Mucosa of descending colon (tissue), 3 donors: ENCODE measurements around the gene ST6GALNAC6. TPM values are rescaled to one million over a fixed set of nuclear protein-coding genes. Genes with fewer than 3 reads are reported as not detected.
A peak's percentile ranks its signal among the peaks of the same experiment; 100 is the strongest.
"Not testable (repeated sequence)": the region's sequence is repeated elsewhere in the genome, so short reads cannot be mapped to it uniquely, and the experiment has no call there.

Experiments
- ATAC-seq: fragments of 200-7000 bp; cut with Tn5 transposase; one replicate; pipeline ENCODE4 v1.9.1; 2020; ENCODE audit warnings: mild to moderate bottlenecking, moderate library complexity
- DNase-seq, 3 donors: peaks; one replicate each; pipeline ENCODE4 v3.0.0-alpha.2; 2020
- H3K36me3 ChIP-seq: fragments of 200-600 bp; one replicate; pipeline ENCODE4 v1.8.0; 2021; ENCODE audit warnings: low read depth, mild to moderate bottlenecking
- H3K4me1 ChIP-seq: fragments of 200-600 bp; one replicate; pipeline ENCODE4 v1.8.0; 2021; ENCODE audit warnings: low read depth, mild to moderate bottlenecking
- H3K4me3 ChIP-seq: fragments of 200-600 bp; one replicate; pipeline ENCODE4 v1.8.0; 2021; ENCODE audit warnings: mild to moderate bottlenecking
- H3K9me3 ChIP-seq: fragments of 200-600 bp; one replicate; pipeline ENCODE4 v1.8.0; 2021; ENCODE audit warnings: mild to moderate bottlenecking
- CTCF ChIP-seq: fragments of 200-600 bp; IDR thresholded peaks from one replicate; pipeline ENCODE4 v1.8.0; 2022; ENCODE audit warnings: antibody characterized with exemption, mild to moderate bottlenecking
- intact Hi-C, 2 donors: fragments of 100-400 bp; cut with DNase I in 1 of 2; cut with micrococcal nuclease in 1 of 2; formaldehyde crosslinking; loops; one replicate each; pipeline versions ENCODE4 v1.11.0 to v1.11.1; 2022; cut with DNase I, micrococcal nuclease
- total RNA-seq, 3 donors: library from RNA; stranded (reverse); fragmentation: NEBNext Ultra II Directional in 2 of 3; extraction: Animal tissue kit (Norgen Biotek cat#: 25700) in 2 of 3; gene quantifications; one replicate each; pipeline versions ENCODE4 v1.2.1 to v1.2.4, GENCODE V29; 2021 to 2023
- donor health status: DM: no; HTN: no; CAD: no; lungs with moderate emphysema.
- donor health status: DM: no; HTN: no; CAD: no.
- donor health status: DM: no; HTN: yes; CAD: no.

Gene ST6GALNAC6
- total RNA-seq, 3 donors from 2014 or later = 121 to 266 (median 175) TPM

GRCh38 chr9:127883959-127884358 is 15.4 kb downstream of the ST6GALNAC6 start:
- Histone ChIP-seq H3K4me3 (no peak overlapping the region), H3K36me3 (peaks cover 11% of the 10 kb centered on the region), H3K4me1 (no peaks in the 10 kb centered on the region), H3K9me3 (no peaks in the 10 kb centered on the region)
- intact Hi-C loops = no loop called here
- no peak for TF ChIP-seq CTCF
- no peak for ATAC-seq
- DNase-seq = no peak

GRCh38 chr9:127881715-127882114 is 17.7 kb downstream of the ST6GALNAC6 start:
- DNase-seq, H3K9me3 ChIP-seq, H3K4me3 ChIP-seq, intact Hi-C loops, H3K36me3 ChIP-seq, ATAC-seq: not testable (repeated sequence)
- H3K4me1 ChIP-seq = peaks cover 12% of the 10 kb centered on the region

GRCh38 chr9:127880143-127880542 is 19.3 kb downstream of the ST6GALNAC6 start:
- intact Hi-C loops = no loop called here
- Histone ChIP-seq H3K4me3 (no peak overlapping the region), H3K36me3 (no peaks in the 10 kb centered on the region), H3K4me1 (peaks cover 22% of the 10 kb centered on the region), H3K9me3 (no peaks in the 10 kb centered on the region)
- DNase-seq (no peak), ATAC-seq (no peak)
- no peak for TF ChIP-seq CTCF

GRCh38 chr9:127878652-127879390 is 20.6 kb downstream of the ST6GALNAC6 start:
- no peak for TF ChIP-seq CTCF
- no peak for DNase-seq
- H3K4me1 ChIP-seq = peaks cover 29% of the 10 kb centered on the region
- no peaks in the 10 kb centered on the region for H3K36me3 ChIP-seq
- intact Hi-C loops = loop anchor here in 1 of 2 donors (10.0 kb wide), 1 partner anchor 144 kb away; the partner anchor contains the start of gene TOR2A
- no peaks in the 10 kb centered on the region for H3K9me3 ChIP-seq
- no peak for ATAC-seq
- no peak overlapping the region for H3K4me3 ChIP-seq

- H3K9me3 ChIP-seq = no peaks in the 10 kb centered on the region
- H3K4me1 ChIP-seq = peaks cover 32% of the 10 kb centered on the region
- intact Hi-C loops = loop anchor here in 1 of 2 donors (10.0 kb wide), 1 partner anchor 143 kb away; the partner anchor contains the start of gene TOR2A
- ATAC-seq = no peak
- no peaks in the 10 kb centered on the region for H3K36me3 ChIP-seq
- no peak for TF ChIP-seq CTCF
- H3K4me3 ChIP-seq = no peak overlapping the region
- peak in 2 of 3 donors; percentile 33 to 51 for DNase-seq
These were observed 21.3 kb downstream of the ST6GALNAC6 start for GRCh38 chr9:127878001-127878651.

GRCh38 chr9:127877566-127877998 is 21.8 kb downstream of the ST6GALNAC6 start, which contains the start of gene AK1:
Gene AK1, minus strand, starts transcription at chr9:127877675. Its CDS starts 3,058 bp downstream, at chr9:127874617.
- H3K36me3 ChIP-seq = no peaks in the 10 kb centered on the region
- H3K4me3 ChIP-seq = peak within 1 kb of the TSS; percentile 19
- no peak for TF ChIP-seq CTCF
- H3K4me1 ChIP-seq = peaks cover 32% of the 10 kb centered on the region
- peak; percentile 81 for ATAC-seq
- intact Hi-C loops = loop anchor here in 1 of 2 donors (10.0 kb wide), 1 partner anchor 143 kb away; the partner anchor contains the start of gene TOR2A
- DNase-seq = peak; percentile 85 to 88 (median 85)
- no peaks in the 10 kb centered on the region for H3K9me3 ChIP-seq
